ENCODE results near the gene SLC49A4. TPM values are rescaled to one million over a fixed set of nuclear protein-coding genes. Genes with fewer than 3 reads are reported as not detected.
A peak's percentile ranks its signal among the peaks of the same experiment; 100 is the strongest.

Gene SLC49A4
- polyA plus RNA-seq, 3 donors = 12.9 to 19.0 (median 18.6) TPM

GRCh38 chr3:122919291-122919610 is 124.4 kb downstream of the SLC49A4 start:
- H3K9me3 ChIP-seq (replicated peaks in 1 of 2; ENCODE audit: control insufficient read depth in 1 of 2, insufficient read depth in 1 of 2, low read length in 2 of 2) = no peaks in the 10 kb centered on the region
- peaks cover 6 to 11% of the 10 kb centered on the region in 2 donors for H3K4me1 ChIP-seq (ENCODE audit: control insufficient read depth in 1 of 2, insufficient read depth in 2 of 2, low read length in 2 of 2)
- no peaks in the 10 kb centered on the region for H3K36me3 ChIP-seq (replicated peaks in 1 of 2; ENCODE audit: control insufficient read depth in 1 of 2, insufficient read depth in 2 of 2, low read length in 2 of 2)
- WGBS (ENCODE audit: insufficient coverage) = 83% methylated on average over 1 of the region's 3 CpGs
- H3K4me3 Mint-ChIP-seq = no peak overlapping the region
- H3K36me3 Mint-ChIP-seq = no peaks in the 10 kb centered on the region
- H3K4me2 ChIP-seq (replicated peaks; ENCODE audit: extremely low read depth, low read length, poor library complexity, severe bottlenecking) = no peak overlapping the region
- H3K4me3 ChIP-seq (replicated peaks in 1 of 3; ENCODE audit: low read depth in 2 of 3, low read length in 3 of 3) = no peak overlapping the region
- no peaks in the 10 kb centered on the region for H4K20me1 ChIP-seq (ENCODE audit: insufficient read depth, low read length)
- H3K4me1 Mint-ChIP-seq = peaks cover 4% of the 10 kb centered on the region
- H3K79me2 ChIP-seq (ENCODE audit: insufficient read depth, low read length) = no peaks in the 10 kb centered on the region
- DNase-seq = no peak
- intact Hi-C loops (cut with micrococcal nuclease) = no loop called here
- TF ChIP-seq CTCF (IDR thresholded peaks at IDR 0.05) = no peak
- H3K27ac Mint-ChIP-seq = peak overlapping the region in 1 of 7 donors; percentile 1
- H3K9me3 Mint-ChIP-seq = peaks cover 0 to 4% (median 0%) of the 10 kb centered on the region in 7 donors
- no peak overlapping the region for H2AFZ ChIP-seq (ENCODE audit: insufficient read depth, low read depth, low read length, poor library complexity, severe bottlenecking)
- H3K27me3 ChIP-seq (ENCODE audit: control insufficient read depth in 2 of 2, insufficient read depth in 2 of 2, low read length in 2 of 2) = peaks cover 17 to 53% of the 10 kb centered on the region in 2 donors
- no peak overlapping the region for H3K27ac ChIP-seq (ENCODE audit: low read depth in 1 of 2, low read length in 2 of 2)
- H3K9ac ChIP-seq (ENCODE audit: insufficient read depth, low read length, poor library complexity, severe bottlenecking) = no peak overlapping the region
- peaks cover 15 to 38% (median 29%) of the 10 kb centered on the region in 3 donors for H3K27me3 Mint-ChIP-seq (ENCODE audit: low read depth in 3 of 3)

GRCh38 chr3:122920986-122921385 is 126.1 kb downstream of the SLC49A4 start:
- WGBS (ENCODE audit: insufficient coverage) = 84% methylated on average over 6 of the region's 6 CpGs
- H3K27me3 Mint-ChIP-seq (ENCODE audit: low read depth in 3 of 3) = peaks cover 12 to 32% (median 22%) of the 10 kb centered on the region in 3 donors
- Histone ChIP-seq H3K9ac (ENCODE audit: insufficient read depth, low read length, poor library complexity, severe bottlenecking) (no peak overlapping the region), H3K4me2 (replicated peaks; ENCODE audit: extremely low read depth, low read length, poor library complexity, severe bottlenecking) (no peak overlapping the region), H3K4me3 (replicated peaks in 1 of 3; ENCODE audit: low read depth in 2 of 3, low read length in 3 of 3) (no peak overlapping the region), H3K9me3 (replicated peaks in 1 of 2; ENCODE audit: control insufficient read depth in 1 of 2, insufficient read depth in 1 of 2, low read length in 2 of 2) (no peaks in the 10 kb centered on the region), H3K79me2 (ENCODE audit: insufficient read depth, low read length) (no peaks in the 10 kb centered on the region), H2AFZ (ENCODE audit: insufficient read depth, low read depth, low read length, poor library complexity, severe bottlenecking) (no peak overlapping the region), H3K4me1 (ENCODE audit: control insufficient read depth in 1 of 2, insufficient read depth in 2 of 2, low read length in 2 of 2) (peaks cover 6 to 11% of the 10 kb centered on the region in 2 donors), H3K27me3 (ENCODE audit: control insufficient read depth in 2 of 2, insufficient read depth in 2 of 2, low read length in 2 of 2) (peaks cover 17 to 46% of the 10 kb centered on the region in 2 donors), H3K36me3 (replicated peaks in 1 of 2; ENCODE audit: control insufficient read depth in 1 of 2, insufficient read depth in 2 of 2, low read length in 2 of 2) (no peaks in the 10 kb centered on the region), H4K20me1 (ENCODE audit: insufficient read depth, low read length) (no peaks in the 10 kb centered on the region), H3K27ac (ENCODE audit: low read depth in 1 of 2, low read length in 2 of 2) (no peak overlapping the region)
- H3K36me3 Mint-ChIP-seq = no peaks in the 10 kb centered on the region
- H3K4me3 Mint-ChIP-seq = peak overlapping the region in 1 of 2 donors; percentile 63
- no peak overlapping the region for H3K27ac Mint-ChIP-seq
- H3K4me1 Mint-ChIP-seq = peaks cover 4% of the 10 kb centered on the region
- intact Hi-C loops (cut with micrococcal nuclease) = no loop called here
- no peak for TF ChIP-seq CTCF (IDR thresholded peaks at IDR 0.05)
- H3K9me3 Mint-ChIP-seq = peaks cover 0 to 4% (median 0%) of the 10 kb centered on the region in 7 donors
- DNase-seq = no peak
